Gastrocnemius medialis (tissue), 4 donors: ENCODE results near the gene PLA2G4A. TPM values are rescaled to one million over a fixed set of nuclear protein-coding genes. Genes with fewer than 3 reads are reported as not detected.

ENCODE experiments used
- ATAC-seq, 2 donors: fragments of 150-250 bp; one replicate each; pipeline ENCODE4 v1.9.1; 2016
- DNase-seq, 2 donors: peaks; one replicate each; pipeline ENCODE4 v3.0.0-alpha.2; 2019
- H3K27ac ChIP-seq, 4 donors: fragments of 200-600 bp; sonication (generic); 1 replicate in 1 of 4; 2 replicates in 3 of 4; pipeline ENCODE4 v1.5.1; 2016 to 2018; ENCODE audit warnings: mild to moderate bottlenecking in 2 of 4, moderate library complexity in 1 of 4
- H3K27me3 ChIP-seq, 3 donors: fragments of 200-600 bp; sonication (generic) in 2 of 3; 1 replicate in 1 of 3; 2 replicates in 2 of 3; pipeline versions ENCODE4 v1.5.1 to v1.6.0; 2016 to 2019; ENCODE audit warnings: mild to moderate bottlenecking in 1 of 3, moderate library complexity in 1 of 3
- H3K36me3 ChIP-seq, 2 donors: fragments of 200-600 bp; sonication (generic) in 1 of 2; one replicate each; pipeline ENCODE4 v1.5.1; 2017 to 2018
- H3K4me1 ChIP-seq, 2 donors: fragments of 200-600 bp; sonication (generic) in 1 of 2; one replicate each; pipeline ENCODE4 v1.5.1; 2016 to 2017; ENCODE audit warnings: mild to moderate bottlenecking in 2 of 2
- H3K4me3 ChIP-seq, 4 donors: fragments of 200-600 bp; sonication (generic) in 3 of 4; 1 replicate in 1 of 4; 2 replicates in 3 of 4; pipeline ENCODE4 v1.5.1; 2016 to 2019; ENCODE audit warnings: mild to moderate bottlenecking in 2 of 4
- H3K9me3 ChIP-seq, 3 donors: fragments of 200-600 bp; sonication (generic) in 2 of 3; 1 replicate in 1 of 3; 2 replicates in 2 of 3; pipeline ENCODE4 v1.5.1; 2016 to 2019
- CTCF ChIP-seq, 5 experiments: fragments of 450-650 bp in 3 of 5; fragments of 200-600 bp in 2 of 5; sonication (generic) in 2 of 5; IDR thresholded peaks in 4 of 5; conservative IDR thresholded peaks in 1 of 5; 1 replicate in 4 of 5; 2 replicates in 1 of 5; pipeline ENCODE4 v1.5.1; 2016 to 2019; ENCODE audit warnings: antibody characterized with exemption in 5 of 5, mild to moderate bottlenecking in 3 of 5, moderate library complexity in 3 of 5
- POLR2A ChIP-seq, 2 donors: fragments of 450-650 bp; IDR thresholded peaks; one replicate each; pipeline ENCODE4 v1.6.1; 2017; ENCODE audit warnings: antibody characterized with exemption in 2 of 2, mild to moderate bottlenecking in 2 of 2, moderate library complexity in 2 of 2
- in situ Hi-C, 4 donors: fragments of 200-750 bp; cut with MboI; loops; one replicate each; pipeline versions ENCODE4 v1.15.0 to v1.8.0; 2017; ENCODE audit warnings: low sequenced_read_pairs in 4 of 4
- intact Hi-C: fragments of 100-400 bp; cut with DNase I; formaldehyde crosslinking; loops from one replicate; pipeline ENCODE4 v1.15.1; 2023; ENCODE audit warnings: low total_unique reads
- total RNA-seq, 4 donors: library from RNA; depleted of rRNA; stranded (reverse); fragments of >200 nt; gene quantifications; one replicate each; pipeline versions ENCODE4 v1.1.0 to v1.2.3, GENCODE V29; 2016

The PLA2G4A gene
- total RNA-seq, 4 donors from 2014 or later, result 0.44 to 0.95 (median 0.75) TPM

- Histone ChIP-seq H3K27me3 (no peaks in the 10 kb centered on the region), H3K4me3 (no peak overlapping the region), H3K36me3 (no peaks in the 10 kb centered on the region), H3K4me1 (no peaks in the 10 kb centered on the region), H3K9me3 (no peaks in the 10 kb centered on the region), H3K27ac (no peak overlapping the region)
- TF ChIP-seq CTCF (IDR thresholded peaks at IDR 0.05 in 4 of 5, conservative IDR thresholded peaks at IDR 0.05 in 1 of 5) (no peak), POLR2A (IDR thresholded peaks at IDR 0.05) (no peak)
- intact Hi-C loops (no loop called here), in situ Hi-C loops (no loop called here)
- DNase-seq, result no peak
- no peak for ATAC-seq
Measured at GRCh38 chr1:186859995-186860394, 31.2 kb downstream of the PLA2G4A start.

DNA sequence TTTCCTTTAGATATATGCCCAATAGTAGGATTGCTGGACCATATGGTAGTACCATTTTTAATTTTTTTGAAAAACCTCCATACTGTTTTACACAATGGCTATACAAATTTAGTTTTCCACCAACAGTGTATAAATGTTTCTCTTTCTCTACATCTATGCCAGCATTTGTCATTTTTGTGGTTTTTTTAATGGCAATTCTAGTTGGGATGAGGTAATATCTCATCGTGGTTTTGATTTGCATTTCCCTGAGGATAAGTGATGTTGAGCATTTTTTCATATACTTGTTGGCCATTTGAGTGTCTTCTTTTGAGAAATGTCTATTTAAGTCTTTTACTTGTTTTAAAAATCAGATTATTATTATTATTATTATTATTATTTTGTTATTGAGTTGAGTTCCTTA, 35.5 kb downstream of the PLA2G4A start:
- no peaks in the 10 kb centered on the region for H3K27me3 ChIP-seq
- ATAC-seq (no peak), DNase-seq (no peak)
- TF ChIP-seq CTCF (IDR thresholded peaks at IDR 0.05 in 4 of 5, conservative IDR thresholded peaks at IDR 0.05 in 1 of 5) (no peak), POLR2A (IDR thresholded peaks at IDR 0.05) (no peak)
- no peaks in the 10 kb centered on the region for H3K9me3 ChIP-seq
- intact Hi-C loops, result no loop called here
- H3K4me1 ChIP-seq, result no peaks in the 10 kb centered on the region
- in situ Hi-C loops, result no loop called here
- H3K27ac ChIP-seq, result no peak overlapping the region
- no peaks in the 10 kb centered on the region for H3K36me3 ChIP-seq
- no peak overlapping the region for H3K4me3 ChIP-seq

- Histone ChIP-seq H3K4me1 (no peaks in the 10 kb centered on the region), H3K27me3 (no peaks in the 10 kb centered on the region), H3K9me3 (no peaks in the 10 kb centered on the region), H3K27ac (no peak overlapping the region), H3K4me3 (no peak overlapping the region), H3K36me3 (no peaks in the 10 kb centered on the region)
- ATAC-seq (no peak), DNase-seq (no peak)
- in situ Hi-C loops, result no loop called here
- TF ChIP-seq POLR2A (IDR thresholded peaks at IDR 0.05), result no peak
- no peak for TF ChIP-seq CTCF (IDR thresholded peaks at IDR 0.05 in 4 of 5, conservative IDR thresholded peaks at IDR 0.05 in 1 of 5)
- intact Hi-C loops, result no loop called here
Measured at GRCh38 chr1:186865253-186865652, 36.5 kb downstream of the PLA2G4A start.

DNA sequence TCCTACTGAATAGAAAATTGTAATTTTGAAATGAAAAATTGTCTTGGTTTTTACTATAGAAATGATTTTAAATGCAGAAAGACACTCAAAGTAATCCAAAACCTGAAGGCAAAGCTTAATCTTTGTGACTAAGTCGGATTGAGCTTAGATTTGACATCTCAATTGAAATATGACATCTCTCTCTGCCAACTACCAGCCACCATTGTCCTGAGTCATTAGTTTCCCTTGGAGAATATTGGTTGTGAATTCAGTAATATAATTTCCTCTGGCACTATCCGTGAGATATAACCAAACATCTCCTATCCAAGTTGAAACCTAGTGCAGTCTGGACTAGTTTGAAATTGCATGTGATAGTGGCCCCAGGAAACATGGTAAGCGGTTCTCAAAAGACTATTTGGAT, 37.1 kb downstream of the PLA2G4A start:
- intact Hi-C loops (no loop called here), in situ Hi-C loops (no loop called here)
- Histone ChIP-seq H3K4me3 (no peak overlapping the region), H3K27ac (no peak overlapping the region), H3K9me3 (no peaks in the 10 kb centered on the region), H3K27me3 (no peaks in the 10 kb centered on the region), H3K36me3 (no peaks in the 10 kb centered on the region), H3K4me1 (no peaks in the 10 kb centered on the region)
- TF ChIP-seq CTCF (IDR thresholded peaks at IDR 0.05 in 4 of 5, conservative IDR thresholded peaks at IDR 0.05 in 1 of 5) (no peak), POLR2A (IDR thresholded peaks at IDR 0.05) (no peak)
- DNase-seq (no peak), ATAC-seq (no peak)

GRCh38 chr1:186869526-186870228, 40.9 kb downstream of the PLA2G4A start:
- Histone ChIP-seq H3K9me3 (no peaks in the 10 kb centered on the region), H3K4me1 (no peaks in the 10 kb centered on the region), H3K27ac (no peak overlapping the region), H3K4me3 (no peak overlapping the region), H3K36me3 (no peaks in the 10 kb centered on the region), H3K27me3 (no peaks in the 10 kb centered on the region)
- in situ Hi-C loops (no loop called here), intact Hi-C loops (no loop called here)
- DNase-seq, result no peak
- TF ChIP-seq CTCF (IDR thresholded peaks at IDR 0.05 in 4 of 5, conservative IDR thresholded peaks at IDR 0.05 in 1 of 5), result no peak
- no peak for TF ChIP-seq POLR2A (IDR thresholded peaks at IDR 0.05)
- ATAC-seq, result no peak
